HepG2 (cell line): ENCODE results near the gene CHPF. TPM values are rescaled to one million over a fixed set of nuclear protein-coding genes. Genes with fewer than 3 reads are reported as not detected.
A peak's percentile ranks its signal among the peaks of the same experiment; 100 is the strongest.

Experiments
- ATAC-seq: fragments of 200-7000 bp; cut with Tn5 transposase; 3 replicates; pipeline ENCODE4 v1.9.1; 2020; ENCODE audit warnings: mild to moderate bottlenecking, moderate library complexity
- BruUV-seq: library from RNA; stranded (reverse); fragments of 400-500 nt; replicated peaks from 2 replicates; lab custom pipeline; 2021; lab: Mats Ljungman, UMichigan
- CTCF ChIA-PET: fragments of 300-600 bp; formaldehyde crosslinking; extraction: SDS; loops from one replicate; lab custom pipeline; 2021; ENCODE audit warnings: low total read pairs, inconsistent platforms, low intra/inter-chr PET ratio; lab: Yijun Ruan, JAX
- POLR2A ChIA-PET: fragments of 350-600 bp; sonication (Branson Sonifier 250); formaldehyde crosslinking; loops from one replicate; lab custom pipeline; 2020; ENCODE audit warnings: antibody characterized with exemption, inconsistent platforms; lab: Yijun Ruan, JAX
- DNase-seq: peaks from one replicate; pipeline ENCODE4 v3.0.0-alpha.2; 2015; ENCODE audit warnings: low spot score
- FAIRE-seq: peaks from 3 replicates; lab custom pipeline; 2011; peaks lifted over from hg19 to GRCh38; lab: Jason Lieb, UNC
- H2AFZ ChIP-seq: one replicate; pipeline ENCODE4 v1.6.1; 2011; ENCODE audit warnings: low read length, inconsistent platforms
- H3K27ac ChIP-seq: fragments of 300-600 bp; 3 replicates; pipeline ENCODE4 v1.8.0; 2011; ENCODE audit warnings: mixed run types, mild to moderate bottlenecking, mixed read lengths, low read length, inconsistent platforms; ENCODE audit not compliant: insufficient read depth; ENCODE audit errors: extremely low read length
- H3K27me3 ChIP-seq, 2 experiments: fragments of 200-600 bp in 1 of 2; 2 replicates in 1 of 2; 3 replicates in 1 of 2; pipeline versions ENCODE4 v1.6.0 to v1.8.0; 2011; ENCODE audit warnings: low read length in 2 of 2, mild to moderate bottlenecking in 2 of 2, moderate library complexity in 2 of 2, inconsistent platforms in 1 of 2; ENCODE audit not compliant: insufficient read depth in 2 of 2, control insufficient read depth in 1 of 2
- H3K36me3 ChIP-seq, 2 experiments: fragments of 200-600 bp in 1 of 2; replicated peaks in 1 of 2; 2 replicates in 1 of 2; 3 replicates in 1 of 2; pipeline versions ENCODE4 v1.5.1 to v1.8.0; 2011; ENCODE audit warnings: low read length in 2 of 2, inconsistent platforms in 1 of 2; ENCODE audit not compliant: insufficient read depth in 2 of 2, control insufficient read depth in 1 of 2
- H3K4me1 ChIP-seq: 2 replicates; pipeline ENCODE4 v1.5.1; 2012; ENCODE audit warnings: low read length, inconsistent platforms; ENCODE audit not compliant: insufficient read depth
- H3K4me2 ChIP-seq: 2 replicates; pipeline ENCODE4 v1.6.0; 2011; ENCODE audit warnings: low read depth, low read length, inconsistent platforms
- H3K4me3 ChIP-seq, 3 experiments: fragments of 200-600 bp in 1 of 3; sonication (generic), shearing (Covaris generic) in 1 of 3; replicated peaks in 1 of 3; 2 replicates each; pipeline ENCODE4 v1.5.1; 2011 to 2016; ENCODE audit warnings: low read length in 3 of 3, inconsistent platforms in 2 of 3, low read depth in 2 of 3, mild to moderate bottlenecking in 2 of 3, control low read depth in 1 of 3, mixed read lengths in 1 of 3; ENCODE audit not compliant: insufficient read depth in 1 of 3
- H3K79me2 ChIP-seq: one replicate; pipeline ENCODE4 v1.6.1; 2011; ENCODE audit warnings: low read length, inconsistent platforms; ENCODE audit not compliant: insufficient read depth
- H3K9ac ChIP-seq: 2 replicates; pipeline ENCODE4 v1.6.0; 2011; ENCODE audit warnings: mild to moderate bottlenecking, low read depth, low read length, inconsistent platforms; ENCODE audit not compliant: insufficient read depth
- H3K9me3 ChIP-seq: 2 replicates; pipeline ENCODE4 v1.5.1; 2012; ENCODE audit warnings: mild to moderate bottlenecking, low read length
- H4K20me1 ChIP-seq: 2 replicates; pipeline ENCODE4 v1.6.0; 2011; ENCODE audit warnings: inconsistent platforms, mild to moderate bottlenecking, low read length, moderate library complexity; ENCODE audit not compliant: insufficient read depth
- CENPX ChIP-seq: sonication (generic); formaldehyde crosslinking; IDR thresholded peaks from 2 replicates; pipeline ENCODE4 v1.9.0; 2021; ENCODE audit warnings: mild to moderate bottlenecking, missing genetic modification reagents, moderate library complexity
- KAT2B ChIP-seq: fragments of 150-350 bp; IDR thresholded peaks from 2 replicates; pipeline ENCODE4 v1.6.1; 2014; ENCODE audit warnings: low read depth, low read length, borderline replicate concordance
- KLF12 ChIP-seq: sonication (generic); formaldehyde crosslinking; IDR thresholded peaks from 2 replicates; pipeline ENCODE4 v1.4.0; 2020; ENCODE audit warnings: missing genetic modification reagents, borderline replicate concordance
- NR1H2 ChIP-seq: sonication (generic); formaldehyde crosslinking; IDR thresholded peaks from 2 replicates; pipeline ENCODE4 v1.8.1; 2022; ENCODE audit warnings: low read depth, missing genetic modification reagents, borderline replicate concordance
- RARA ChIP-seq: IDR thresholded peaks from 2 replicates; pipeline ENCODE4 v1.6.1; 2016; ENCODE audit warnings: missing genetic modification reagents, missing compliant biosample characterization
- RBFOX2 ChIP-seq: fragments of 200-400 bp; formaldehyde crosslinking; IDR thresholded peaks from 2 replicates; pipeline ENCODE4 v1.6.1; 2017; ENCODE audit warnings: low read depth, mild to moderate bottlenecking, low read length
- RFX3 ChIP-seq: IDR thresholded peaks from 2 replicates; pipeline ENCODE4 v1.6.1; 2016; ENCODE audit warnings: missing biosample characterization, missing genetic modification reagents
- THAP9 ChIP-seq: sonication (generic); formaldehyde crosslinking; IDR thresholded peaks from 2 replicates; pipeline ENCODE4; 2020; ENCODE audit warnings: missing genetic modification reagents, mild to moderate bottlenecking, borderline replicate concordance
- TP53 ChIP-seq: sonication (generic); formaldehyde crosslinking; conservative IDR thresholded peaks from 2 replicates; pipeline ENCODE4 v1.4.0; 2020; ENCODE audit warnings: missing genetic modification reagents
- ZFP91 ChIP-seq: sonication (generic); formaldehyde crosslinking; IDR thresholded peaks from 2 replicates; pipeline ENCODE4 v1.9.0; 2022; ENCODE audit warnings: missing genetic modification reagents, mild to moderate bottlenecking, borderline replicate concordance
- ZIK1 ChIP-seq: sonication (generic); formaldehyde crosslinking; IDR thresholded peaks from 2 replicates; pipeline ENCODE4 v1.5.0; 2020; ENCODE audit warnings: mild to moderate bottlenecking, low read depth, missing genetic modification reagents, borderline replicate concordance
- ZNF343 ChIP-seq: sonication (generic); formaldehyde crosslinking; IDR thresholded peaks from 2 replicates; pipeline ENCODE4 v1.4.0; 2020; ENCODE audit warnings: mild to moderate bottlenecking, missing genetic modification reagents
- ZNF598 ChIP-seq: sonication (generic); formaldehyde crosslinking; IDR thresholded peaks from 2 replicates; pipeline ENCODE4 v1.5.1; 2020; ENCODE audit warnings: mild to moderate bottlenecking, missing genetic modification reagents, borderline replicate concordance
- ZNF644 ChIP-seq: IDR thresholded peaks from 2 replicates; pipeline ENCODE4 v1.6.1; 2016; ENCODE audit warnings: low read depth
- ZNF687 ChIP-seq: sonication (generic); formaldehyde crosslinking; IDR thresholded peaks from 2 replicates; pipeline ENCODE4 v1.5.1; 2020; ENCODE audit warnings: mild to moderate bottlenecking, missing genetic modification reagents, moderate library complexity
- ZSCAN30 ChIP-seq: sonication (generic); formaldehyde crosslinking; IDR thresholded peaks from 2 replicates; pipeline ENCODE4 v1.5.0; 2020; ENCODE audit warnings: mild to moderate bottlenecking, missing genetic modification reagents
- WGBS: methylation state at CpG from one replicate; pipeline ENCODE4 v1.1.6; 2017; ENCODE audit warnings: low lambda C conversion rate; 5-methylcytosine and 5-hydroxymethylcytosine counted together
- in situ Hi-C: cut with HindIII; loops from 2 replicates; pipeline ENCODE4 v1.10.0; 2017; ENCODE audit warnings: low pct_unique_long_range_greater_than_20kb; ENCODE audit not compliant: extremely low pct_ligation_motif_present
- intact Hi-C: fragments of 100-400 bp; cut with micrococcal nuclease; formaldehyde crosslinking; loops from one replicate; pipeline ENCODE4 v1.10.0; 2022; ENCODE audit not compliant: unreplicated experiment
- polyA plus RNA-seq, 8 experiments: library from polyadenylated mRNA; depleted of rRNA in 3 of 8; stranded (reverse) in 7 of 8; unstranded in 1 of 8; fragments of >200 nt; fragmentation: Illumina TruSeq in 4 of 8; extraction: Trizol in 4 of 8; gene quantifications; 2 replicates each; pipeline versions ENCODE4 v1.2.1 to v1.2.3, GENCODE V29; 2011 to 2016; ENCODE audit warnings: low read depth in 4 of 8, missing spikeins in 1 of 8, mixed read lengths in 1 of 8; ENCODE audit not compliant: insufficient read depth in 1 of 8
- total RNA-seq, 5 experiments: library from RNA; depleted of rRNA; stranded (reverse); fragments of >200 nt; fragmentation: Illumina TruSeq; extraction: Trizol; gene quantifications; 2 replicates each; pipeline ENCODE4 v1.2.3, GENCODE V29; 2016; ENCODE audit warnings: low read depth in 1 of 5

Gene CHPF
- total and polyA plus RNA-seq, 2 of the 13 experiments (the other 11 are each of a cell fraction or from before 2014, with no cell fraction given): 79.6 to 111 TPM

GRCh38 chr2:219569041-219569440 lies 25.4 kb upstream of the CHPF start:
- Histone ChIP-seq H3K36me3 (peaks cover 13 to 36% of the 10 kb centered on the region in 2 experiments), H3K4me3 (no peak overlapping the region; a peak in 1 of 6 replicates), H4K20me1 (no peaks in the 10 kb centered on the region), H3K27me3 (no peaks in the 10 kb centered on the region), H3K4me2 (peak overlapping the region; percentile 88), H2AFZ (no peak overlapping the region), H3K27ac (no peak overlapping the region), H3K9ac (peak overlapping the region; percentile 88; the same call in 1 of the 2 replicates), H3K9me3 (no peaks in the 10 kb centered on the region), H3K4me1 (peaks cover 56% of the 10 kb centered on the region), H3K79me2 (peaks cover 21% of the 10 kb centered on the region)
- in situ Hi-C loops: no loop called here
- DNase-seq (no peak), FAIRE-seq (no peak), ATAC-seq (no peak)
- CTCF ChIA-PET: no interaction called here
- POLR2A ChIA-PET: interaction anchor here (1.5 to 2.5 kb wide), 2 partner anchors 16 to 29 kb away, joined by 3 to 20 read pairs; partner anchors contain the start of gene STK11IP
- WGBS: 84% methylated on average over 6 of the region's 6 CpGs
- TSS peak; percentile 55 for BruUV-seq
- intact Hi-C loops: no loop called here
- TF ChIP-seq KLF12: no peak
- 0 out of 2 replicates have a peak, but pooled peaks have one; percentile 10 for TF ChIP-seq RBFOX2
- TF ChIP-seq ZSCAN30 (CRISPR knock-in tag): no peak
- no peak for TF ChIP-seq RFX3 (CRISPR knock-in tag)
- no peak for TF ChIP-seq THAP9 (CRISPR knock-in tag)
- TF ChIP-seq ZNF644 (CRISPR knock-in tag): no peak
- TF ChIP-seq ZIK1 (CRISPR knock-in tag): no peak
- TF ChIP-seq RARA: no peak
- TF ChIP-seq KAT2B: no peak
- TF ChIP-seq ZNF343: no peak
- no peak for TF ChIP-seq ZNF687 (CRISPR knock-in tag)
- TF ChIP-seq ZNF598: no peak
- no peak for TF ChIP-seq TP53
- TF ChIP-seq CENPX (CRISPR knock-in tag): no peak
- TF ChIP-seq NR1H2: no peak
- TF ChIP-seq ZFP91 (CRISPR knock-in tag): no peak
